GM23338 (cell line): ENCODE data around the gene MEOX2.

Experiments
- CREB1 ChIP-seq: fragments of 250-450 bp; sonication (Bioruptor Pico); IDR thresholded peaks from 2 replicates; pipeline ENCODE4 v1.5.0; 2020; ENCODE audit warnings: low read depth, mild to moderate bottlenecking, moderate library complexity
- CTCF ChIP-seq, 2 experiments: fragments of 200-600 bp in 1 of 2; sonication (generic) in 1 of 2; conservative IDR thresholded peaks; 2 replicates each; pipeline versions ENCODE4 v1.5.1 to v1.6.1; 2016 to 2017; ENCODE audit warnings: antibody characterized with exemption in 2 of 2, low read depth in 2 of 2, mild to moderate bottlenecking in 2 of 2, moderate library complexity in 1 of 2
- EZH2 ChIP-seq: fragments of 200-600 bp; sonication (generic); IDR thresholded peaks from one replicate; pipeline ENCODE4 v1.8.0; 2017; ENCODE audit warnings: antibody characterized with exemption, mild to moderate bottlenecking, low read depth; ENCODE audit not compliant: unreplicated experiment
- EZH2phosphoT487 ChIP-seq: fragments of 200-600 bp; sonication (generic); IDR thresholded peaks from one replicate; pipeline ENCODE4 v1.8.1; 2018; ENCODE audit warnings: antibody characterized with exemption; ENCODE audit not compliant: unreplicated experiment
- POLR2AphosphoS5 ChIP-seq: IDR thresholded peaks from 2 replicates; pipeline ENCODE4 v1.6.1; 2016; ENCODE audit warnings: antibody characterized with exemption, low read depth
- STAT1 ChIP-seq: IDR thresholded peaks from one replicate; pipeline ENCODE4 v1.6.1; 2016; ENCODE audit warnings: antibody characterized with exemption; ENCODE audit not compliant: unreplicated experiment

- no peak for TF ChIP-seq CTCF (conservative IDR thresholded peaks at IDR 0.05; ENCODE audit: low read depth in 2 of 2)
- no peak for TF ChIP-seq EZH2phosphoT487
- TF ChIP-seq EZH2, result no peak
- TF ChIP-seq STAT1, result no peak
- no peak for TF ChIP-seq POLR2AphosphoS5
- TF ChIP-seq CREB1 (CRISPR knock-in tag), result no peak
Observed at GRCh38 chr7:15618275-15618674, 68.2 kb downstream of the MEOX2 start.
